ENCODE results near the gene EEF2.

DNA sequence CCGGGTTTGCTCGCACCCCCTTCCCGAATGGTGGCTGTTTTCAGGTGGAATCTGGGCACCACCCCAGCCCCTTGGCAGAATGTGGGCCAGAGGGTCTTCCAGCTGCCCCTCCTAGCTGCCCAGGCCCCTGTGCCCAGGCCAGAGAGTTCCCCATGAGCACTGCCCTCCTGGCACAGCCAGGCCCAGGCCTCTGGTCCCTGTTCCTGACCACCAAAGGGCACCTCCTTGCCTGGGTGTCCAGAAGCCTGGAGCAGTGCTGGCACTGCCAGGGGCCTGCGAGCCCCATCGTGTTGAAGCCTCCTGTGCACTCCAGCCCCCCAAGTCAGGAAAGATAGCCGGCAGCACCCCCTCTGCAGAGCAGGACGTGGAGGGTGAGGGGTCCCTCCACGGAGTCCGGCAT, 45.7 kb upstream of the EEF2 start:
- TF ChIP-seq CTCF (IDR thresholded peaks at IDR 0.05) = no peak
- TF ChIP-seq EZH2 (IDR thresholded peaks at IDR 0.05) = no peak

Measured in neural progenitor cell (in vitro differentiated cells).